Measurements from ENCODE around the gene MBTPS1. TPM values are rescaled to one million over a fixed set of nuclear protein-coding genes. Genes with fewer than 3 reads are reported as not detected.

MBTPS1 gene
- total and polyA plus RNA-seq, 2 experiments from 2014 or later = 61.0 to 69.7 TPM

DNA sequence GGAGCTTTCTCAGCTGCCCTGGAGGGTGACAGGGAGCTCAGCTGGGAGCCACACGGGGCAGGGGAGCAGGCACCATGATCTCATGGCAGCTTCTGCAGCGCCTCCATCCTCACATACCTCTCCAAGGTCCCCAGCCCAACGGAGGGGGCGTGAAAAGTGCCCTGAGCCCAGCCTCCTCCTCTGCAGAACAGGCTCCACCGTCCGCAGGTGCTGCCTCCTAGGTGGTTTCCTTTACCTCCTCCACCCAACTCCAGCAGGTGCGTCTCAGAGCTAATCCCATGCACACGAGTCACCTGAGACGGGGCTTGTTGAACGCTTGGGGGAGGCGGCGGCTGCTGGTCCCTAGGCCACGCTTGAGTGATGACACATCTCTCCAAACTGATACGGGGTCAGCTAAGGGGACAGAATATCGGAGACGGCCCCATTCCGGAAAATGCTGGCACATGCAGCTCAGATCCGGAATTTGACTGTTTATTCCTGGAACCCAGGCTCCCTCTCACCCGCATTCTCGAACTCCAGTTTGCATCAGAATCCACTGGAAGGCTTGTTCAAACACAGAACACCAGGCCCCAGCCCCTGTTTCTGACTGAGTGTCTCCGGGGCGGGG lies 73.8 kb downstream of the MBTPS1 start:
- H3K27ac ChIP-seq = no peak overlapping the region
- DNase-seq (ENCODE audit: low read depth in 1 of 2, low spot score in 1 of 2) = peak in 1 of 2 donors; percentile 43

DNA sequence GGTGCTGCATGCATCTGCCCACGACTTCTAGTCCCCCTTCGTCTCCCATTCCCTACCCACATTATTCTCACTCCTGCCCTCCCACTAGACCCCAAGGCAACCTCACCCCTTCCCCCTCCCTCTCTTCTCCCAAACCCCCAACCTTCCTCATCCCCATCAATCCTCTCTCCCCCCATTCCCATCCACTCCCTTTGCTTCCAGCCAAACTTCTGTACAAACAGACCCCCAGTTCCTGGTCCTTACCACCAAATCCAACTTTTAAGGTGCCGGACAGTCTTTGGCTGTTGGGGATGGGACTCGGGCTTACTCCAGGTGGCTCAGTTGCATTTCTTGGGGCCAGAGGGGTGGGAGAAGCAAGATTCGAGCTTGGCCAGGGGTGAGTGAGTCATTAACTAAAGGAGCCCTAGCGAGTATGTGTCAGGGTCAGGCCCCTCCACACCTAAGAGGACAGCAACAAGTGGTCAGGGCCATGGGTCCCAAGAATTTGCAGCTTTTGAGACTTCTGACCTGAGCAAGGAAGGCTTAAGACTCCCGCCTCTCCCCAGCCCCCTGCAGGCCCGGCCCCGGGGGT lies 74.3 kb downstream of the MBTPS1 start, which contains the start of gene SLC38A8:
Gene SLC38A8, minus strand, starts transcription at position 488 of the 571 bp plus-strand sequence. CDS start 638 bp downstream, outside the sequence.
- Histone ChIP-seq H3K27me3 (no peaks in the 10 kb centered on the region), H3K4me1 (ENCODE audit: low read depth) (peaks cover 17% of the 10 kb centered on the region), H3K36me3 (no peaks in the 10 kb centered on the region), H3K27ac (no peak within 1 kb of the TSS), H3K9me3 (ENCODE audit: low read depth) (no peaks in the 10 kb centered on the region), H3K4me3 (no peak within 1 kb of the TSS)
- DNase-seq (ENCODE audit: low read depth in 1 of 2, low spot score in 1 of 2) = no peak
- TF ChIP-seq, protein P1, sequence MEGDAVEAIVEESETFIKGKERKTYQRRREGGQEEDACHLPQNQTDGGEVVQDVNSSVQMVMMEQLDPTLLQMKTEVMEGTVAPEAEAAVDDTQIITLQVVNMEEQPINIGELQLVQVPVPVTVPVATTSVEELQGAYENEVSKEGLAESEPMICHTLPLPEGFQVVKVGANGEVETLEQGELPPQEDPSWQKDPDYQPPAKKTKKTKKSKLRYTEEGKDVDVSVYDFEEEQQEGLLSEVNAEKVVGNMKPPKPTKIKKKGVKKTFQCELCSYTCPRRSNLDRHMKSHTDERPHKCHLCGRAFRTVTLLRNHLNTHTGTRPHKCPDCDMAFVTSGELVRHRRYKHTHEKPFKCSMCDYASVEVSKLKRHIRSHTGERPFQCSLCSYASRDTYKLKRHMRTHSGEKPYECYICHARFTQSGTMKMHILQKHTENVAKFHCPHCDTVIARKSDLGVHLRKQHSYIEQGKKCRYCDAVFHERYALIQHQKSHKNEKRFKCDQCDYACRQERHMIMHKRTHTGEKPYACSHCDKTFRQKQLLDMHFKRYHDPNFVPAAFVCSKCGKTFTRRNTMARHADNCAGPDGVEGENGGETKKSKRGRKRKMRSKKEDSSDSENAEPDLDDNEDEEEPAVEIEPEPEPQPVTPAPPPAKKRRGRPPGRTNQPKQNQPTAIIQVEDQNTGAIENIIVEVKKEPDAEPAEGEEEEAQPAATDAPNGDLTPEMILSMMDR (IDR thresholded peaks at IDR 0.05; ENCODE audit: low read depth, low read length) = no peak

More for the DNA sequence above, 73.8 kb downstream of the MBTPS1 start:
- TF ChIP-seq, protein P1 (IDR thresholded peaks at IDR 0.05; ENCODE audit: low read depth, low read length) = no peak
- no peaks in the 10 kb centered on the region for H3K9me3 ChIP-seq (ENCODE audit: low read depth)
- H3K4me3 ChIP-seq = no peak overlapping the region
- peaks cover 17% of the 10 kb centered on the region for H3K4me1 ChIP-seq (ENCODE audit: low read depth)
- no peaks in the 10 kb centered on the region for H3K27me3 ChIP-seq
- no peaks in the 10 kb centered on the region for H3K36me3 ChIP-seq

DNA sequence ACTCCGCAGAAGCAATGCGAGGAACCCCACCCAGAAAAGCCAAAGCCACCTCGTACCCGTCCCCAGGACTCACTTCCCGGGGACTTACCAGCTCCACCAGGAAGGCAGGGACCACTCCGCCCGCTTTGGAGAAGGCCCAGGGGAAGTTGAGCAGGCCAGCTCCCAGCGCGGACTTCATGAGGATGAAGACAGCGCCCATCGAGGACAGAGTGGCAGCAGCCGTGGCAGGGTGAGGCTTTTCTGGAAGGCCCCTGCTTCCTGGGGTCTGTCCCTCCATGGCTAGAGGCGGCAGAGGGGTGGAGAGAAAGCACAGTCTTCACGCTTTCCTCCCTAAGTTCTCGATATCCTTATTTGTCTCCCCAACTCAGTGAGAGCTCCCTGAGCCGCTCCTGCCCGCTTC lies 74.9 kb downstream of the MBTPS1 start:
- DNase-seq (ENCODE audit: low read depth in 1 of 2, low spot score in 1 of 2) = no peak
- Histone ChIP-seq H3K27me3 (no peaks in the 10 kb centered on the region), H3K4me1 (ENCODE audit: low read depth) (peaks cover 17% of the 10 kb centered on the region), H3K4me3 (no peak overlapping the region), H3K36me3 (no peaks in the 10 kb centered on the region), H3K27ac (no peak overlapping the region), H3K9me3 (ENCODE audit: low read depth) (no peaks in the 10 kb centered on the region)
- TF ChIP-seq, protein P1 (IDR thresholded peaks at IDR 0.05; ENCODE audit: low read depth, low read length) = no peak

DNA sequence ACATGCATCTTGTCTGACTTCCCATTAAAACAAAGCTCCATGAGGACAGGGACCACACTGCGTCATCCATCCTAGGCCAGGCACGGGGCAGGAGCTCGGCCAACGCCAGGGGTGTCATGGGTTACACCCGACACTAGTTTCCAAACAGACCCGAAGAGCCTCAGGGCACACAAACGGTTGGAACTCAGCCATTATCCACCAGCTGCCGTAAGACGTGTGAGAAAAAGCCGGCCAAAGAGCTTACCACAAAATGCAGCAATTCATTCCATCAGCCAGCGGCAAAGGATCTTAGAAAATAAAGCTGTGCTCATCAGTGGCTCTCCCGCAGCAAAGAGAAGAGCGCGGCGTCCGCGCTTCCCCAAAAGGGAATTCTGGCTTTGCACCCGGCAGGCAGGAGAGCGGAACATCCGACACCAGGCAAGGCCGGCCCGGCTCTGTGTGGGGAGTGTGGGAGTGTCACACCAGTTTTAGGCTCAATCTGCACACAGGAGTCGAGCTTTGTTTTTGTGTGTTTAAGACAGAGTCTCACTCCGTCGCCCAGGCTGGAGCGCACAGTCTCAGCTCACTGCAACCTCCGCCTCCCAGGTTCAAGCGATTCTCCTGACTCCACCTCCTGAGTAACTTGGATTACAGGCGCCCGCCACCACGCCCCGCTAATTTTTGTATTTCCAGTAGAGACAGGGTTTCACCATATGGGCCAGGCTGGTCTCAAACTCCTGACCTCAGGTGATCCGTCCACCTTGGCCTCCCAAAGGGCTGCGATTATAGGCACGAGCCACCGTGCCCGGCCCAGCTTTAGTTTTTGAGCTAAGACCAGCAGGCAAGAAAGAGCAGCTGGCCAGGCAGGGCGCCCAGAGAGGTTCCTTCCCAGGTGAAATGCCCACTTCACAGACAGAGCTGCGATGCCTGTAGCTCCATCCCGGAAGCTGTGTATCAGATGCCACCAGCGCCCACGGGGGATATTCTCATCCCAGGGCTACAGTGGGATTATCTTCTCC lies 75.6 kb downstream of the MBTPS1 start:
- TF ChIP-seq, protein P1 (IDR thresholded peaks at IDR 0.05; ENCODE audit: low read depth, low read length) = no peak
- Histone ChIP-seq H3K27me3 (no peaks in the 10 kb centered on the region), H3K9me3 (ENCODE audit: low read depth) (no peaks in the 10 kb centered on the region), H3K27ac (no peak overlapping the region), H3K4me1 (ENCODE audit: low read depth) (peaks cover 17% of the 10 kb centered on the region), H3K36me3 (no peaks in the 10 kb centered on the region), H3K4me3 (no peak overlapping the region)
- peak in 1 of 2 donors; percentile 45 for DNase-seq (ENCODE audit: low read depth in 1 of 2, low spot score in 1 of 2)

DNA sequence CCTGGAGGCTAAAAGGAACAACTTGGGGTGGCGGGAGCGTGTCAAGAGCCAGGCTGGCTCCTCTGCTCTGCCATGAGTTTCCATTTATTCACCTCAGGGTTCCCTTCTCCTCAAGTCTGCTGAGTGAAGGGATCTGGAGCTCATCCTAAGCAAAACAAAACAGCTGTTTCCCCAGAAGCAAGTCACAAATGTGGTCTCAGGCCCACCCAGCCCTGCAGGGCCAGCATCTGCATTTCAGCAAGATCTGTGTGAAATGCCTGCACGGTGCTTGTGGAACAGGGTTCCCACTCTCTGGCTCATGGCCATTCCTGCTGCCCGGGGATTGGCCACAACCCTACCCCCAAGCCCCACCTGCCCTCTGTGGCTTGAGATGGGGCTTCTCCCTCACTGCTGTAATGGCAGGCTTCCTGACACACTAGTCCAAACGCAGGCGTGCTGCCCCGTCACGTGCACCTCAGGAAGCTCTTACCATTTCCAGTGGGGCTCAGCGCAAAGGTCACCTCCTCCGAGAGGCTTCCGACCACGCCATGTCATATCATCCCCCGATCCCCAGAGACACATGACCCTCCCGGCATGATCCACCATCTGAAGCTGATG lies 76.4 kb downstream of the MBTPS1 start:
- H3K27ac ChIP-seq = no peak overlapping the region
- TF ChIP-seq, protein P1 (IDR thresholded peaks at IDR 0.05; ENCODE audit: low read depth, low read length) = no peak
- no peak overlapping the region for H3K4me3 ChIP-seq
- peaks cover 17% of the 10 kb centered on the region for H3K4me1 ChIP-seq (ENCODE audit: low read depth)
- no peaks in the 10 kb centered on the region for H3K36me3 ChIP-seq
- H3K9me3 ChIP-seq (ENCODE audit: low read depth) = no peaks in the 10 kb centered on the region
- DNase-seq (ENCODE audit: low read depth in 1 of 2, low spot score in 1 of 2) = no peak
- no peaks in the 10 kb centered on the region for H3K27me3 ChIP-seq

Measured in cardiac muscle cell (in vitro differentiated cells and primary cell).